Measurements from ENCODE around the gene GPR3.
"Not testable (repeated sequence)": the region's sequence is repeated elsewhere in the genome, so short reads cannot be mapped to it uniquely, and the experiment has no call there.

GPR3 gene

GRCh38 chr1:27377760-27378495, 14.5 kb upstream of the GPR3 start:
- in situ Hi-C loops (cut with HindIII; ENCODE audit: low sequenced_read_pairs), result no loop called here

- in situ Hi-C loops (cut with HindIII; ENCODE audit: low sequenced_read_pairs), result no loop called here
These were observed 12.8 kb upstream of the GPR3 start for GRCh38 chr1:27379564-27380122.

- in situ Hi-C loops (cut with HindIII; ENCODE audit: low sequenced_read_pairs), result no loop called here
These were observed 12.2 kb upstream of the GPR3 start for GRCh38 chr1:27380224-27380623.

GRCh38 chr1:27380766-27381733, 11.4 kb upstream of the GPR3 start:
- in situ Hi-C loops (cut with HindIII; ENCODE audit: low sequenced_read_pairs), result no loop called here

- in situ Hi-C loops (cut with HindIII; ENCODE audit: low sequenced_read_pairs), result no loop called here
These were observed 10.3 kb upstream of the GPR3 start for GRCh38 chr1:27381969-27382762.

- in situ Hi-C loops (cut with HindIII; ENCODE audit: low sequenced_read_pairs), result no loop called here
These were observed 9.3 kb upstream of the GPR3 start, which contains the start of gene CD164L2 for GRCh38 chr1:27383039-27383605. Gene CD164L2 (minus strand): TSS chr1:27383333. CDS start chr1:27383239, 94 bp downstream.

- in situ Hi-C loops (cut with HindIII; ENCODE audit: low sequenced_read_pairs), result no loop called here
These were observed 8.8 kb upstream of the GPR3 start for GRCh38 chr1:27383661-27384060.

GRCh38 chr1:27384797-27385196, 7.6 kb upstream of the GPR3 start:
- in situ Hi-C loops (cut with HindIII; ENCODE audit: low sequenced_read_pairs), result not testable (repeated sequence)

DNA sequence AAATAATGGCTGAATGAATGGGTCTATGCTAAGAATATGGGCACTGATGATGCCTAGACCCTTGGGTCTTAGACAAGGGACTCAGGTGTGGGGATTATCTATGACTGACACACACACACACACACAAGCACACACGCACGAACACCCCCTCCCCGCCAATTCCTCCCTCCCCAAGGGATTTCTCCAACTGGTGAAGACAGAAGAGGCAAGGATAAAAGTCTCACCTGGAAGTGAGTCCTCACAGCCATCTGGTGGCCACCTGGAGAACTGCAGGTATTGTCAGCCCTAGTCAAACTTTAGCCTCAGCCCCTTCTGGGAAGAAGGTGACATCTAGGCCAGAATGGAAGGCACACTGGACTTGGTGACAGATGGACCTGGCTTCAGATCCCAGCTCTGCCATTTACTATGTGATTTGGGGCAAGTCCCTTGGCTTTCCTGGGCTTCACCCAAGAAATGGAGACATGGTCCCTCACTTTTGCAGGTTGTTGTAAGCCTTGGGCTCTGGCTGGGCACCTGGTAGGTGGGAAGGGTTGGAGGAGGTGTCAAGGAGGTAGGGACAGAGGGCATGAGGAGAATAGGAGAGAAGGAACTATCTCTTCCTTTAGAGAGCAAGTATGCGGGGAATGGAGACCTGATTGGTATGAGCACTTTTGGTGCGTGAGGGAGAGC, 4.0 kb upstream of the GPR3 start:
- in situ Hi-C loops (cut with HindIII; ENCODE audit: low sequenced_read_pairs), result no loop called here

- in situ Hi-C loops (cut with HindIII; ENCODE audit: low sequenced_read_pairs), result no loop called here
These were observed 819 bp upstream of the GPR3 start for GRCh38 chr1:27391511-27392095.

DNA sequence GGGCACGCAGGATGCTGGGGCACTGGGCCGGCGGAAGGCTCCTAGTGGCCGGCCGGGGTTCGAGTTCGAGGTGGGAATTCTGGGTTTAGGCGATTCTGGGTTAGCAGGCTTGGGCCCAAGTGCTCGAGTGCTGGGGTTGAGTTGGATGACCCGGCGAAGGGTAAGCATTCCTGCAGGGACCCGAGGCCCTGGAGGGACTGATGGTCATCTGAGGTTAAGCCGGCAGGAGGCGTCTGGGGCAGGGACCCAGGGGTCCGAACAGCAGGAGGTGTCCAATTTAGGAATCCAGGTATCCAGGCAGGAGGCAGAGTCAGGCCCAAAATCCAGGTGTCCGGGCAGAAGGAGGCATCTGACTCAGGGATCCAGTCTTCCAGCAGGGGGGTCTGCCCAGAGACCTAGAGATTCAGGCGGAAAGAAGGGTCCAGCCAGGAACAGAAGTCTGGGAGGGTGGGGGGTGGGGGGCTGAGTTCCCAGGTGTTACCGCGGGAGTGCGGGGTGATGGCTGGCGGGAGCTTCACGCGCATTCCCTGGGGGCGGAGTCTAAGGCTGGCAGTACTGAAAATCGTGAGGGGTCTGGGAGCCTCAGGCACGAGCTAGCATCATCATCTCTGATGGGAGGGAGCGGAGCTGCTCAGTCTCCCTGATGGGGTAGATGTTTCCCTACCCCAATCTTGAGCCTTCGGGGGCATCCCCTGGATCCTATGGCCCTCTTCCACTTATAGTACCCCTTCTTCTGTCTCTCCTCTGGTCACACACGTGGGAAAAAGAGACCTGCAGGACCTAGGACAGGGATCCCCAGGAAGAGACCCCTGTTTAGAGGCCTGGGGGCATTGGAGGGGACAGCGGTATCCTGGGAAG, 585 bp downstream of the GPR3 start:
- in situ Hi-C loops (cut with HindIII; ENCODE audit: low sequenced_read_pairs), result no loop called here

GRCh38 chr1:27393641-27394281, 1.3 kb downstream of the GPR3 start:
- in situ Hi-C loops (cut with HindIII; ENCODE audit: low sequenced_read_pairs), result no loop called here

- in situ Hi-C loops (cut with HindIII; ENCODE audit: low sequenced_read_pairs), result no loop called here
These were observed 1.8 kb downstream of the GPR3 start for GRCh38 chr1:27394282-27394658.

DNA sequence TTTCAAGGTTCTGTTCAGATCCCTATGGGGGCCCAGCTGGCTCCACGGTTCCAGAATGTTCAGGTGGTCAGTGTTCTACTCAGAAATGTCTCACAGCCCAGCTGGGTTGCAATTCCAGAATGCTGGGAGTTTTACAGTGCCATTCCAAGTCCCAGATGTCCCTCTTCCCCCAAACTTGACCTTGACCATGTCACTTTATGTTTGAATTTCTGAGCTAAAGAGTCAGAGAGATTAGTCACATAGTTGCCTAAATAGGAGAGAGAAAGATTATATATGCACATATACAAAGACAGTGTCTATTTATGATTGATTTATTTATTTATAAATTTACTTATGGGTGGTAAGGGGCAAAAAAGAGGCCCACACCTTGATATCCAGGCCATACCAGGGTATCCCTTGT, 2.5 kb downstream of the GPR3 start:
- in situ Hi-C loops (cut with HindIII; ENCODE audit: low sequenced_read_pairs), result no loop called here

DNA sequence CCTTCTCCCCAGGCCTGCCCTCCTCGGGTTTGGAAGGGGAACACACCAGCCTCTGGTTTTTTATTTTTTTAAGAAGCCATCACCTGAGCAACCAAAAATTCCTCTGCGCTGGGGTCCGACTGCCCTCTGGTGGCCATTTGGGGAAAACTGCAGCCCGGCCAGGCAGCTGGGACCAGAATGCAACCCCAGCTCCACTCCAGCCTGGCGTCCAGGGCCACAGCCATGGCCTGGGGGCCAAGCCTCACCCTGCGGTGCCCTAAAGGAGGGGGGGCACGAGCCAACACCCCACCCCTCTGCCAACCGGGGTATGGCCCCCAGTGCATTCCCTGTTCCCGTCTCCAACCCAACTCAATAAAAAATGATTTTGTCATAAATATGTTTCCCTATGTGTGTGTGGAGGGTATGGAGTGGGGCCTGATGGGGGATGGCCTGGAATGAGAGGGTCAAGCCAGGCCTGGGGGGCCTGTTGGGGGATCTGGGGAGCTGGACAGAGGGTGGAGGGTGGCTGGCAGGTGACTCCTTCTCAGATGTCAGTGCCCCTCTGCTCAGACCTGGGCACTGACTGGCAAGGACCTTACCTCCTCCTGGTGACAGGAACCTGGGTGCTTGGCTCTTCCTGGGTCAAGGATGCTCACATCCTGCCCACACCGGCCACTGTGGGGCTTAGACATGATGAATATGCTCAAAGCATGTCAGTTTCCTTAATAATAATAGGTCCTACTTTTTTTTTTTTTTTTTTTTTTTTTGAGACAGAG, 3.2 kb downstream of the GPR3 start:
- in situ Hi-C loops (cut with HindIII; ENCODE audit: low sequenced_read_pairs), result no loop called here

GRCh38 chr1:27397110-27397509, 4.7 kb downstream of the GPR3 start:
- in situ Hi-C loops (cut with HindIII; ENCODE audit: low sequenced_read_pairs), result no loop called here

DNA sequence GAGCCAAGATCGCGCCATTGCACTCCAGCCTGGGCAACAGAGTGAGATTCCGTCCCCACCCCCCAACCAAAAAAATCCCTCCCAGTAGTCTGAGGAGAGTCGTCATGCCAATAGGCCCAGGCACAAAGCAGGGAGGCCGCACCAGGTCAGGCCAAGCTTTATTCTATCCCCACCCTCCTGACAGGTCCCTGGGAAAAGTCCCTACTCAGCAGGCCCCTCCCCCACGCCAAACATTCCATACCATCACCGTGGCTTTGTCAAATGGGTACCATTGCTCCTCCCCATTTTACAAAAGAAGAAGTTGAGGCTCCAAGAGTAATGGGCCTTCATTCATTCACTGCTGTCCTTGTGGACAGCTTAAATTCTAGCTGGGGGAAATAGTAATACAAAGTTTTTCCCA, 5.3 kb downstream of the GPR3 start:
- in situ Hi-C loops (cut with HindIII; ENCODE audit: low sequenced_read_pairs), result no loop called here

Measured in DLD1 (cell line).